Measurements from ENCODE around the gene IQCE.
"Not testable (repeated sequence)": the region's sequence is repeated elsewhere in the genome, so short reads cannot be mapped to it uniquely, and the experiment has no call there.

The IQCE gene

GRCh38 chr7:2532199-2532772 is 26.5 kb upstream of the IQCE start:
- not testable (repeated sequence) for DNase-seq (ENCODE audit: low read depth, low spot score)

GRCh38 chr7:2532816-2533215 is 26.0 kb upstream of the IQCE start:
- not testable (repeated sequence) for DNase-seq (ENCODE audit: low read depth, low spot score)

- DNase-seq (ENCODE audit: low read depth, low spot score), result not testable (repeated sequence)
Observed at GRCh38 chr7:2533566-2533965, 25.2 kb upstream of the IQCE start.

GRCh38 chr7:2534214-2534613 is 24.6 kb upstream of the IQCE start:
- not testable (repeated sequence) for DNase-seq (ENCODE audit: low read depth, low spot score)

DNA sequence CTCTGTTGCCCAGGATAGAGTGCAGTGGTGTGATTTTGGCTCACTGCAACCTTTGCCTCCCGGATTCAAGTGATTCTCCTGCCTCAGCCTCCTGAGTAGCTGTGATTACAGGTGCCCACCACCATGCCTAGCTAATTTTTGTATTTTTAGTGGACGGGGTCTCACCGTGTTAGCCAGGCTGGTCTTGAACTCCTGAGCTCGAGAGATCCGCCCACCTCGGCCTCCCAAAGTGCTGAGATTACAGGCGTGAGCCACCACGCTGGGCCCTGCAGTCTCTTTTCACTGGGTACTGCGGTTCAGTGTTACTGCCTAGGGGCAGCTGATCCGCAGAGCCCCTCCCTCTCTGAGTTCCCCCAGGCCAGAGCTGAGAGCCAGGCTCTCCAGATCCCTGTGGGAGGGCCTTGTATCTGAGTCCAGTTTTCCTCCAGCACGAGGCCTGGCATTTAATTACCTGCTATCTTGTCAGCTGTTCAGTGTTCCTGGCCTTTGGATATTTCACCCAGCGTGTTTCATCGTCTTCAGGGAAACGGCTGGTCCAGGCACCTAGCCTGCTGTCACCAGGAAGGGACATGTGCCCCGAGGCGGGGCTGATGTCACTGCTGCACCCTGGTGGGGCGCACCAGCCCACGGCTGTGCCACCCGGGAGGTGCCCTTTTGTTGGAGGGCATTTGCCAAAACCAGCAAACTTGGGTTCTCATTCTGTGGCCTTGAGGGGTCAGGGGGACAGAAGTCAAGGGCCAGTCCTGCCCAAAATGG is 22.7 kb upstream of the IQCE start:
- DNase-seq (ENCODE audit: low read depth, low spot score), result not testable (repeated sequence)

DNA sequence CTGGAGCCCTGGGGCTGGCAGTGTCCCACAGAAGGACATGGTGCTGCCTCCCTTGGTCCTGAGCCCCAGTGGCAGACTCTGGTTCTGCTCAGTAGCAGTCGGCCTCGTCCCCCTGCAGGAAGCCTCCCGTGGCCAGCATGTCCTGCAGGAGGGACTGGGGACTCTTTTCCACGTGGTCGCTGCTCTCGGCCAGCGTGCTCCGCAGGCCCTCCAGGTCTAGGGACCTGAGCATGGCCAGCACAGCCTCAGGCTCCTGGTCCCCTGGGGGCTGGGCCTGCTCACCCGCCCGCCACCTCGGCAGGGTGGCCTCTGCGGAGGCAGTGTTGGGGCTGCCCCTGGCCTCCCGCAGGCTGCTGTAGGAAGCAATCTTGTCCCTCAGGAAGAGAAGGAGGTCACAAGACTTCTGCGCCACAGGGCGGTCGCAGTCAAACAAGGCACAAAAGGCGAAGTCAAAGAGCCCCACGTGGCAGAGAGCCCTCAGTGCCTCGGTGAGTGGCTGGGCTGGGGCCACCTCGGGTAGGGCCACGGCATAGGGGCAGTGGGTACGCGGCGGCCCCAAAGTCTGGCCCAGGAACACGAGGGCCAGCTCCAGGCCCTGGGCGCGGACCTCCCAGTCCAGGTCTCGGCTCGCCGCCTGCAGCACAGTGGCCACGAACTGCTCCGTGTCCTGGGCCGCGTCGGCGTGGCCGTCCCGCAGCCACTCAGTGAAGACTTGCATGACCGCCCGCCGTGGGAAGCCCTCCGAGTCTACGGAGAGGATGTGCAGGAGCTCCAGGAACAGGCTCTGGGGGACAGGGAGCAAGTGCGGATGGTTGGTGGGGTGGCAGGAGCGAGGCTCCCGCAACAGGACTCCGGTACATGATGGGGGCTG is 20.6 kb upstream of the IQCE start:
- DNase-seq (ENCODE audit: low read depth, low spot score), result no peak

DNA sequence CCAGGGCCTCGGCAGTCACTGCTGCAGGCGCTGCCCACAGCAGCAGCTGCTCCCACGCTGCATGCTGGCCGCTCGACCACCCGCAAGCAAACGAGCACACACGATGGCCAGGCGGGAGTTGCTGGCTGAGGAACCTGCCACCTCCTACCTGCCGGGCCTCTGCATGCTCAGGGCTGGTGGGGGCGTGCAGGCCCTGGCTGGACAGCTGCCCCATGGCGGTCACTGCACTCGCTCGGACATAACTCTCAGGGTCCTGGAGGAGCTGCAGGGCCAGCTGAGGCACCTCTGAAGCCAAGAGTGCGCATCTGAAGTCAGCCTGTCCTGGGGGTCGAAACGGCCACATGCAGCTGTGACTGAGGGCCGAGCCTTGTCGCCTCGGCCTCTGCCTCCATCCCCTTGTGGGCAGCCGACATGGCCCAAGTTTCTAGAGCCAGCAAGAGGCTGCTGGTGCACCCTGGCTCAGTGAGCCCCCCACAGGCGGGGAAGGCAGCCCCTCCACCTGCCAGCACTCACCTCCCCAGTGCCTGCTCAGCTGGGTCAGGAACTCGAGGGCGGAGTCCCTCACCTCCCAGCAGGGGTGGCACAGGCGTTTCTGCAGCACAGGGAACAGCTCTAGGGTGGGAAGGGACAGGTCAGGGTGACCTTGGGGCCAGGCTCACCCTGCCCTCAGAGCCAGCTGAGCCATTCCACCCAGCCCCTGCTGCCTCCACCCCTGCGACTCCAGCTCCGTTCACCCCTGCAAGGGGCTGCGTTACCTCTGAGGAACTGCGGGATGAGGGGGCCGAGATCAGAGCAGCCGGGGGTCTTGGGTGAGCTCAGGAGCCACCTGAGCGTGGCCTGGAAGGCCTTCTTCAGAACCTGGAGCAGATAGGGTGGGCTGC is 19.5 kb upstream of the IQCE start:
- DNase-seq (ENCODE audit: low read depth, low spot score), result no peak

DNA sequence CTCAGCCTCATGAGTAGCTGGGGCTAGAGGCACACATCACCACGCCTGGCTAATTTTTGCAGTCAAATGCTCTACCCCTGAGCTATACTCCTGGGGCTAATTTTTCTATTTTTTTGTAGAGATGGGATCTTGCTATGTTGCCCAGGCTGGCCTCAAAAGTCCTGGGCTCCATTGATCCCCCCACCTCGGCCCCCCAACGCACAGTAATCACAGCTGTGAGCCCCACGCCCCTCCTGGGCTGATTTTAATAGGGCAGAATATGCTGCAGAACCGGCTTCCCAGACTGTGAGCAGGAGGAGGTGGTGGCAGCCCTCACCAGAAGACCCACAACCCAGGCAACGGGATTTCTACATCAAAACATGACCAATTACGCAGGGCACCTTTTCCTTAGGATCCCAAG is 18.6 kb upstream of the IQCE start:
- DNase-seq (ENCODE audit: low read depth, low spot score), result no peak

- DNase-seq (ENCODE audit: low read depth, low spot score), result no peak
Observed at GRCh38 chr7:2540641-2541051, 18.1 kb upstream of the IQCE start.

DNA sequence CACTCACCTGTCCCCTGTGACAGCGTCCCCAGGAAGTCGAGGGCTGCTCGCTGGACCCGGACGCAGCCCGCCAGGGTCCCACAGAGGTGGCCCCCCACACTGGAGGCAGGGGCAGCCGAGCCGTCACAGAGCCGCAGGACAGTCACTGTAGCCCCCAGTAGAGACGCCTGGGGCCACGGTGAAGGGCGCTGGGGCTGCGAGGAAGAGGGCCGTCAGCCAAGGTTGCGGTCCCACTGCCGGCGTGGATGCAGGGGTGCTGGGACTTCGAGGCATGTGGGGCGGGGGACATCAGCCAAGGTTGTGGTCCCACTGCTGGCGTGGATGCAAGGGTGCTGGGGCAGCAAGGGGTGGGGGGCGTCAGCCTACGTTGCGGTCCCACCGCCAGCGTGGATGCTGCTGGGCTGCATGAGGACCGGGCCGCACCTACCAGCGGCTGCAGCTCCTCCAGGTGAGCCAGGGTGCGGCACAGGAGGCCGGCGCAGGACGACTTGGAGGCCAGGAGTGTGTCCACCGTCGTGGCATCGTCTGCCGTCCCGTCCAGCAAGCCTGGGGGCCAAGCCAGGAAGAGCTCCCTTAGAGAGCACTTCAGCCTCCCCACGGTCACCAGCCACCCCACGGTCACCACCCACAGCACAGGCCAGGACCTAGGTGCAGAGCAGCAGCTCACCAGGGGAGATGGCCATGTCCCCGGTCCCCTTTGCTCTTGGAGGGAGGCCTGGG is 17.3 kb upstream of the IQCE start:
- DNase-seq (ENCODE audit: low read depth, low spot score), result no peak

DNA sequence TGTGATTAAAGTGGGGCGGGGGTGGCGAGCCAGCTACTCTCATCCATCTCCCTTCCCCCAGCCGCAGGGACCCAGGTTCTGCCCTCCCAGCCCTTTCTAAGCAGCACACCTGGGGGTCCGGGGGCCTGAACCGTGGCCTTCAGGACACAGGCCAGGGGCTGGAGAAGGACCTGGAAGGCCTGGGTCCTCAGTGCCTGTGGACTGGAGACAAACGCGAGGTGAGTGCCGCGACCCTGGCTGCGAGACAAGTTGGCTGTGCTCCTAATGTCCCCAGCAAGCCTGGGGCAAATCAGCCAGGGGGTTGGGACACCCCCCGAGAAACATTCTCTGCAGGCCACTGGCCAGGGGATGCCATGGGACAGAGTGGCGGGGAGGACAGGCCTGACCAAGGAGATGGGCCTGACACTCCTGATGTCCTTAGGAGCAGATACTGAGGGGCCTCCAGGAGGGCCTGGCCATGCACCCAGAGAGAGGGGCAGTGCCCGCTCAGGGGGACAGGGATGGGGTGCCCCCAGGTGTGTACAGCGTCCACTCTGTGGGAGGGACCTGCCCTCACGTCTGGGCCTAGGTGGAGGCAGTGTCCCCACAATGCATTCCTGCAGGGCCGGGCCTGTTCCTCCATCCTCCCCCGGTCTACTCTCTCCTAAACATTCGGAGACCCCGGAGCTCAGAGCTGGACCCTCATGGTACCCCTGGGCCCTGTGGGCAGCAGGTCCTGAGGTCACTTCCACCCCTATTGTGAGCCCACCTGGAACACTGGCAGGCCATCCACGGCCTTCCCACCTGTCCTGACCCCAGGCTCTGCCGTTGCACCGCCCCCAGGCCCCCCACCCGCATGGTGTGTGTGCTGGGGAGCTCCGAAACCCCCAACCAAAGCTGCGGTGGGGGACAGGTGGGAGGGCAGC is 16.5 kb upstream of the IQCE start:
- DNase-seq (ENCODE audit: low read depth, low spot score), result no peak

DNA sequence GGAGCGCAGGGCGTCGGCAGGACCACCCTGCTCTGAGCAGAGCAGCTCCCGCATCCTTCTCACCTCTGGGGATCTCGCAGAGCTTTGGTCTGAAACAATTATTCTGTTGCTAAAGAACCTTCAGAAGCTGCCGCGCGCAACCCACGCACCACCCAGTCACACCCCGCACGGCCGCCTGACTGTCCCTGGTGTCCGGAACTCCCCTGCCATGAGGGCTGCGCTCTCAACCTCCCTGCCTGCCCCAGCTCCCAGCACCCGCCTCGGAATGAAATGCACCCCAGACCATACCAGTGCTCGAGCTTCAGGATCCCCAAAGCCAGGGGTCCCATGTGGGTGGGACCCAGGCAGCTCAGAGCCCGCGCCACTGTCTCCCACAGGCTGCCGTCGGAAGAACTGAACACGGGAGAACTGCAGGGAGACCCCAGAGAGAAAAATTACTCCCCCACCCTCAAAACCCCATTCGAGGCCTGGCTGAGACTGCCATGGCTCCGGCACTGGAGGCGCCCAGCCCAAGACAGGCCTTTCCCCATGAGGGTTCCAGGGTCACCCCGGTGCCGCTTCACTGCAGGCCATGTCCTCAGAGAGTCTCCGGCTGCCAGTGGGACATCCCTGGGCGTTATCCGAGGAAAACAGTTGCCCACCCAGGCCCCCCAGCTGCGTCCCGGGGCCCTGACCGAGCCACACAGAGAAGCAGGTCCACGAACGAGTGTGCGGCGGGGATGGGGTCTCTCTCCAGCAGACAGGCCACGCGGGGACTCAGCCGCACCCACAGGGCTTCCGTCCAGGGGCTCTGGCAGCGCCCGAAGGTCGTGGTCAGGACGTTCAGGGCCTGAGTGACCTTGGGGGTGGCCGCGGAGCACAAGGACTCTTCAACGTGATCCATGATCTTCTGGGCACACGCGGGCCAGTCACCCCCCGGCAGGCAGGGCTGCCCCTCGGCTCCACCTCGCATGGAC is 15.6 kb upstream of the IQCE start:
- DNase-seq (ENCODE audit: low read depth, low spot score), result no peak

- no peak for DNase-seq (ENCODE audit: low read depth, low spot score)
Observed at GRCh38 chr7:2544541-2545188, 14.1 kb upstream of the IQCE start.

GRCh38 chr7:2545746-2546425 is 12.9 kb upstream of the IQCE start:
- no peak for DNase-seq (ENCODE audit: low read depth, low spot score)

DNA sequence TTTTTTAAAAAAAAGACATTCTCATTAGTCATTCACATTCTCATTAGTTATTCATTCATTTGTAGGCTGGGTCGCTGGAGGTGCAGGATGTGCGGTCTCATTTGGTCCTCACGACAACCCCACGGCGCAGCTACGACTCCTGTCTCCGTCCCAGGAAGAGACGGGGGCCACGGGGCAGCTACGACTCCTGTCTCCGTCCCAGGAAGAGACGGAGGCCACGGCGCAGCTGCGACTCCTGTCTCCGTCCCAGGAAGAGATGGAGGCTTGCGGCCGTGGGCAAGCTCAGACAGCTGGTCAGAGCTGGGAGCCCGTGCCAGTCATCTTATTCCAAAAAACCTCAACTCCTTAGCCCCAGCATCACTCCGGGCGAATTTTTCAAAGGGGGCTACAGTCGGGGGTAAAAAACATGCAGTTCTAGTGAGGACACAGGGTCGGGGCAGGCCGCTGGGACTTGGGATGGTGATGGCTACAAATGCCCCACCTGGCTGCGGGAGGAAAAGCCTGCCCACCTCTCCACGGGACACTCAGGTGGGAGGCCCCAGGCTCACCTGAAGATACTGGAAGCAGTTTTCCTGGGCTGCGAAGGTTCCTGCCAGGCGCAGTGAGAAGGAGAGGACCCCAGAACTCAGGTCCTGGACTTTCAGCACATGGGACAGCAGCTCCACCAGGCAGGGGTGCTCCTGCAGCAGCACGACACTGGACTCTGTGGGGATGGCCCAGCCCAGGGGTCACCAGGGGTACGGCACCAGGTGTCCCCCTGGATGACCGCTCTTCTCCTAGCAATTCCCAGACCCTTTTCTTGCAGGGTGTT is 11.8 kb upstream of the IQCE start:
- DNase-seq (ENCODE audit: low read depth, low spot score), result no peak

GRCh38 chr7:2551418-2551817 is 7.4 kb upstream of the IQCE start:
- DNase-seq (ENCODE audit: low read depth, low spot score), result no peak

GRCh38 chr7:2553108-2553507 is 5.7 kb upstream of the IQCE start:
- no peak for DNase-seq (ENCODE audit: low read depth, low spot score)
